ENCODE measurements around the gene SLFN5. TPM values are rescaled to one million over a fixed set of nuclear protein-coding genes. Genes with fewer than 3 reads are reported as not detected.
"Not testable (repeated sequence)": the region's sequence is repeated elsewhere in the genome, so short reads cannot be mapped to it uniquely, and the experiment has no call there.

SLFN5 gene
- total RNA-seq, 1 donor from 2014 or later, result 18.2 TPM

DNA sequence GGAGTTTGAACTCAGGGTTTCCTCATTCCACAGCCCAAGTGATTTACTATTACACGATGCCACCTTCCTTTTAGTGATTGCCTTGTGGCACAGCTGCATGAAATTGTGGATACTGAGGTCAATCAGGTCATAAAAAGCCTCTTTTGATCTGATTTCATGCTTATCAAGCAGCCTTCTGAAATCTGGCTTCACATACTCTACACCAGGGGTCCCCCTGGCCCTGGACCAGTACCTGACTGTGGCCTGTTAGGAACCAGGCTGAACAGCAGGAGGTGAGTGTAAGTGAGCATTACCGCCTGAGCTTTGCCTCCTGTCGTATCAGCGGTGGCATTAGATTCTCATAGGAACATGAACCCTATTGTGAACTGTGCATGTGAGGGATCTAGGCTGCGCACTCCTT lies 13.8 kb downstream of the SLFN5 start:
- no peak overlapping the region for H3K4me3 Mint-ChIP-seq (ENCODE audit: unreplicated experiment)
- no peaks in the 10 kb centered on the region for H3K36me3 Mint-ChIP-seq (ENCODE audit: low read depth, unreplicated experiment)
- no peak overlapping the region for H3K27ac Mint-ChIP-seq (ENCODE audit: unreplicated experiment)
- peaks cover 14% of the 10 kb centered on the region for H3K4me1 Mint-ChIP-seq (ENCODE audit: unreplicated experiment)
- H3K27me3 Mint-ChIP-seq (ENCODE audit: unreplicated experiment), result peaks cover 1% of the 10 kb centered on the region
- no peak for DNase-seq (ENCODE audit: low spot score)
- TF ChIP-seq, protein P1, sequence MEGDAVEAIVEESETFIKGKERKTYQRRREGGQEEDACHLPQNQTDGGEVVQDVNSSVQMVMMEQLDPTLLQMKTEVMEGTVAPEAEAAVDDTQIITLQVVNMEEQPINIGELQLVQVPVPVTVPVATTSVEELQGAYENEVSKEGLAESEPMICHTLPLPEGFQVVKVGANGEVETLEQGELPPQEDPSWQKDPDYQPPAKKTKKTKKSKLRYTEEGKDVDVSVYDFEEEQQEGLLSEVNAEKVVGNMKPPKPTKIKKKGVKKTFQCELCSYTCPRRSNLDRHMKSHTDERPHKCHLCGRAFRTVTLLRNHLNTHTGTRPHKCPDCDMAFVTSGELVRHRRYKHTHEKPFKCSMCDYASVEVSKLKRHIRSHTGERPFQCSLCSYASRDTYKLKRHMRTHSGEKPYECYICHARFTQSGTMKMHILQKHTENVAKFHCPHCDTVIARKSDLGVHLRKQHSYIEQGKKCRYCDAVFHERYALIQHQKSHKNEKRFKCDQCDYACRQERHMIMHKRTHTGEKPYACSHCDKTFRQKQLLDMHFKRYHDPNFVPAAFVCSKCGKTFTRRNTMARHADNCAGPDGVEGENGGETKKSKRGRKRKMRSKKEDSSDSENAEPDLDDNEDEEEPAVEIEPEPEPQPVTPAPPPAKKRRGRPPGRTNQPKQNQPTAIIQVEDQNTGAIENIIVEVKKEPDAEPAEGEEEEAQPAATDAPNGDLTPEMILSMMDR (IDR thresholded peaks at IDR 0.05; ENCODE audit: unreplicated experiment), result no peak
- no peaks in the 10 kb centered on the region for H3K9me3 Mint-ChIP-seq (ENCODE audit: unreplicated experiment)

DNA sequence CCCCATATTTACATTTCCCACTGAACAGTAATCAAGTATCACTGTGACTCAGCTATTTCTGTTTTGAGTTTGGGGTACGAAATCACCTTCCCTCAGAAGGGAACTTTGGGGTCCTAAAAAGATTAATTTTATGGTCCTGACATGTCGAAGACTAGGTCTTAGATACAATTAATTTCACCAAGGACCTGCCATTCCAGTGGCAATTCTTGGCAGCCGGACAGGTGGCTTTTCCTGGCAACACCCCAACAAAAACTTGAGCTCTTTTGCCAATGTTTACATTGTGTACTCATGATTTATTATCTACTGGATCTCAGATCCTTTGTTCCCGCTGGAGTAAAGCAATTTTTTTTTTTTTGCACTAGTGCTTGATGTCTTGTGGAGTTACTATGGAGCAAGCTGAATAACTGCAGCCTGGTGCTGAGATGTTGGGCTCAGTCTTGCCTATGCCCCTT lies 14.4 kb downstream of the SLFN5 start:
- no peak for DNase-seq (ENCODE audit: low spot score)
- Mint-ChIP-seq H3K36me3 (ENCODE audit: low read depth, unreplicated experiment) (no peaks in the 10 kb centered on the region), H3K27me3 (ENCODE audit: unreplicated experiment) (peaks cover 1% of the 10 kb centered on the region), H3K9me3 (ENCODE audit: unreplicated experiment) (no peaks in the 10 kb centered on the region), H3K4me1 (ENCODE audit: unreplicated experiment) (peaks cover 14% of the 10 kb centered on the region), H3K27ac (ENCODE audit: unreplicated experiment) (no peak overlapping the region), H3K4me3 (ENCODE audit: unreplicated experiment) (no peak overlapping the region)
- TF ChIP-seq, protein P1 (IDR thresholded peaks at IDR 0.05; ENCODE audit: unreplicated experiment), result no peak

DNA sequence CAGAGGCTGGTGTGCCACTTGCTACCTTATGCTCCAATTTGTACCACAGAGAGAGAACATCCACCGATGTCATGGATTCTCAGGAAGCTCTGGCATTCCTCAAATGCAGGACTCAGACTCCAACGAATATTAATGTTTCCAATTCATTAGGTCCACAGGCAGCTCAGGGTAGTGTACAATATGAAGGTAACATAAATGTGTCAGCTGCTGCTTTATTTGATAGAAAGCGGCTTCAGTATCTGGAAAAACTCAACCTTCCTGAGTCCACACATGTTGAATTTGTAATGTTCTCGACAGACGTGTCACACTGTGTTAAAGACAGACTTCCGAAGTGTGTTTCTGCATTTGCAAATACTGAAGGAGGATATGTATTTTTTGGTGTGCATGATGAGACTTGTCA lies 16.1 kb downstream of the SLFN5 start:
- no peaks in the 10 kb centered on the region for H3K9me3 Mint-ChIP-seq (ENCODE audit: unreplicated experiment)
- peaks cover 3% of the 10 kb centered on the region for H3K27me3 Mint-ChIP-seq (ENCODE audit: unreplicated experiment)
- H3K4me3 Mint-ChIP-seq (ENCODE audit: unreplicated experiment), result no peak overlapping the region
- TF ChIP-seq, protein P1 (IDR thresholded peaks at IDR 0.05; ENCODE audit: unreplicated experiment), result no peak
- peaks cover 11% of the 10 kb centered on the region for H3K4me1 Mint-ChIP-seq (ENCODE audit: unreplicated experiment)
- no peak overlapping the region for H3K27ac Mint-ChIP-seq (ENCODE audit: unreplicated experiment)
- no peak for DNase-seq (ENCODE audit: low spot score)
- H3K36me3 Mint-ChIP-seq (ENCODE audit: low read depth, unreplicated experiment), result peaks cover 7% of the 10 kb centered on the region

DNA sequence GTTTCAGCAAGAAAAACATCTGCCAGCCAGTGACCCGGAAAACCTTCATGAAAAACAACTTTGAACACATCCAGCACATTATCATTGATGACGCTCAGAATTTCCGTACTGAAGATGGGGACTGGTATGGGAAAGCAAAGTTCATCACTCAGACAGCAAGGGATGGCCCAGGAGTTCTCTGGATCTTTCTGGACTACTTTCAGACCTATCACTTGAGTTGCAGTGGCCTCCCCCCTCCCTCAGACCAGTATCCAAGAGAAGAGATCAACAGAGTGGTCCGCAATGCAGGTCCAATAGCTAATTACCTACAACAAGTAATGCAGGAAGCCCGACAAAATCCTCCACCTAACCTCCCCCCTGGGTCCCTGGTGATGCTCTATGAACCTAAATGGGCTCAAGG lies 22.2 kb downstream of the SLFN5 start:
- Mint-ChIP-seq H3K4me1 (ENCODE audit: unreplicated experiment) (no peaks in the 10 kb centered on the region), H3K27me3 (ENCODE audit: unreplicated experiment) (peaks cover 1% of the 10 kb centered on the region), H3K9me3 (ENCODE audit: unreplicated experiment) (no peaks in the 10 kb centered on the region), H3K36me3 (ENCODE audit: low read depth, unreplicated experiment) (peaks cover 18% of the 10 kb centered on the region), H3K4me3 (ENCODE audit: unreplicated experiment) (no peak overlapping the region), H3K27ac (ENCODE audit: unreplicated experiment) (no peak overlapping the region)
- TF ChIP-seq, protein P1 (IDR thresholded peaks at IDR 0.05; ENCODE audit: unreplicated experiment), result no peak
- no peak for DNase-seq (ENCODE audit: low spot score)

DNA sequence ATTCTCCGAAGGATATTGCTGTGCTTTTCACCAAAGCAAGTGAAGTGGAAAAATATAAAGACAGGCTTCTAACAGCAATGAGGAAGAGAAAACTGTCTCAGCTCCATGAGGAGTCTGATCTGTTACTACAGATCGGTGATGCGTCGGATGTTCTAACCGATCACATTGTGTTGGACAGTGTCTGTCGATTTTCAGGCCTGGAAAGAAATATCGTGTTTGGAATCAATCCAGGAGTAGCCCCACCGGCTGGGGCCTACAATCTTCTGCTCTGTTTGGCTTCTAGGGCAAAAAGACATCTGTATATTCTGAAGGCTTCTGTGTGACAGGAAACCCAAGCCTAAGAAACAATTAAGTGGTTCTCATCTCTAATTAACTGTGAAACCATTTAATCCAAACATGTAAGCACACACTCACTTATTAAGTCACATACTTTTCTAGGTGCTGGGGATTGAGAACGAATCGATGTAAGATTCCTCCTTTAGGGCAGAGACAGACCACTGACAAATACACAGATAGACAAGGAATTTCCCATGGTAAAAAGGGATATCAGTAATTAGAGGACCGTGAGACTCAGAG lies 22.8 kb downstream of the SLFN5 start:
- DNase-seq (ENCODE audit: low spot score), result no peak
- TF ChIP-seq, protein P1 (IDR thresholded peaks at IDR 0.05; ENCODE audit: unreplicated experiment), result no peak
- Mint-ChIP-seq H3K9me3 (ENCODE audit: unreplicated experiment) (no peaks in the 10 kb centered on the region), H3K27me3 (ENCODE audit: unreplicated experiment) (peaks cover 1% of the 10 kb centered on the region), H3K36me3 (ENCODE audit: low read depth, unreplicated experiment) (peaks cover 18% of the 10 kb centered on the region), H3K27ac (ENCODE audit: unreplicated experiment) (no peak overlapping the region), H3K4me1 (ENCODE audit: unreplicated experiment) (no peaks in the 10 kb centered on the region), H3K4me3 (ENCODE audit: unreplicated experiment) (no peak overlapping the region)

DNA sequence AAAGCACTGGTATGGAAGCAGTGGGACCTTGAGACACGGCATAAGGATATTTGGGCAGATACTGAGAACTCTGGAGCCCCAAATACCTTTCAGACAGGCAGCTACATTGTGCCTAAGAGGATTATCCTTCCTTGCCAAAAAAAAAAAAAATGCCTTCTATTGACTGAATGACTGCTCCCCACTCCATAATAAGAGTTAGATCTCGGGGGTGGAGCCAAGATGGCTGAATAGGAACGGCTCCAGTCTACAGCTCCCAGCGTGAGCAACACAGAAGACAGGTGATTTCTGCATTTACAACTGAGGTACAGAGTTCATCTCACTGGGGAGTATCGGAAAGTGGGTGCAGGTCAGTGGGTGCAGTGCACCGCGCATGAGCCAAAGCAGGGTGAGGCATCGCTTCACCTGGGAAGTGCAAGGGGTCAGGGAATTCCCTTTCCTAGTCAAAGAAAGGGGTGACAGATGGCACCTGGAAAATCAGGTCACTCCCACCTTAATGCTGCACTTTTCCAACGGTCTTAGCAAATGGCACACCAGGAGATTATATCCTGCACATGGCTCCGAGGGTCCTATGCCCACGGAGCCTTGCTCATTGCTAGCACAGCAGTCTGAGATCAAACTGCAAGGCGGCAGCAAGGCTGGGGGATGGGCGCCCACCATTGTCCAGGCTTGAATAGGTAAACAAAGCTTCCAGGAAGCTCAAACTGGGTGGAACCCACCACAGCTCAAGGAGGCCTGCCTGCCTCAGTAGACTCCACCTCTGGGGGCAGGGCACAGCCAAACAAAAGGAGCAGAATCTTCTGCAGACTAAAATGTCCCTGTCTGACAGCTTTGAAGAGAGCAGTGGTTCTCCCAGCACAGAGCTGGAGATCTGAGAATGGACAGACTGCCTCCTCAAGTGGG lies 31.5 kb downstream of the SLFN5 start:
- H3K4me3 Mint-ChIP-seq (ENCODE audit: unreplicated experiment); DNase-seq (ENCODE audit: low spot score); H3K9me3 Mint-ChIP-seq (ENCODE audit: unreplicated experiment); H3K27me3 Mint-ChIP-seq (ENCODE audit: unreplicated experiment); H3K36me3 Mint-ChIP-seq (ENCODE audit: low read depth, unreplicated experiment); H3K4me1 Mint-ChIP-seq (ENCODE audit: unreplicated experiment); H3K27ac Mint-ChIP-seq (ENCODE audit: unreplicated experiment): not testable (repeated sequence)

DNA sequence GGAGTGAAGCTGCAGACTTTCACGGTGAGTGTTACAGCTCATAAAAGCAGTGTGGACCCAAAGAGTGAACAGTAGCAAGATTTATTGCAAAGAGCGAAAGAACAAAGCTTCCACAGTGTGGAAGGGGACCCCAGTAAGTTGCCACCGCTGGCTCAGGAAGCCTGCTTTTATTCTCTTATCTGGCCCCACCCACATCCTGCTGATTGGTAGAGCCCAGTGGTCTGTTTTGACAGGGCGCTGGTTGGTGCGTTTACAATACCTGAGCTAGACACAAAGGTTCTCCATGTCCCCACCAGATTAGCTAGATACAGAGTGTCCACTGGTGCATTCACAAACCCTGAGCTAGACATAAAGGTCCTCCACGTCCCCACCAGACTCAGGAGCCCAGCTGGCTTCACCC lies 35.6 kb downstream of the SLFN5 start:
- not testable (repeated sequence) for DNase-seq (ENCODE audit: low spot score); H3K36me3 Mint-ChIP-seq (ENCODE audit: low read depth, unreplicated experiment); H3K27ac Mint-ChIP-seq (ENCODE audit: unreplicated experiment); H3K9me3 Mint-ChIP-seq (ENCODE audit: unreplicated experiment); H3K4me3 Mint-ChIP-seq (ENCODE audit: unreplicated experiment); H3K4me1 Mint-ChIP-seq (ENCODE audit: unreplicated experiment); H3K27me3 Mint-ChIP-seq (ENCODE audit: unreplicated experiment)
